ENCODE data around the gene RHBDF1. TPM values are rescaled to one million over a fixed set of nuclear protein-coding genes. Genes with fewer than 3 reads are reported as not detected.

RHBDF1 gene
- total and polyA plus RNA-seq, 10 of the 15 experiments (the other 5 are each of a cell fraction or from before 2014, with no cell fraction given) = 0.04 to 0.85 (median 0.36) TPM; not detected in 3

- TF ChIP-seq SKIL (IDR thresholded peaks at IDR 0.05; ENCODE audit: low read depth, poor library complexity, severe bottlenecking) (no peak), SREBF2 (IDR thresholded peaks at IDR 0.05; ENCODE audit: low read length) (no peak), CEBPB (IDR thresholded peaks at IDR 0.05; ENCODE audit: borderline replicate concordance in 1 of 2, low read depth in 2 of 2, low read length in 2 of 2) (no peak), RUNX3 (IDR thresholded peaks at IDR 0.05; ENCODE audit: low read length) (no peak)
These were observed 5.1 kb downstream of the RHBDF1 start (continued) for GRCh38 chr16:67183-67791.

- Histone ChIP-seq H3K36me3 (ENCODE audit: control insufficient read depth in 2 of 2, insufficient read depth in 2 of 2, low read length in 1 of 2) (no peaks in the 10 kb centered on the region), H3K27me3 (replicated peaks in 1 of 2; ENCODE audit: control insufficient read depth in 2 of 2, insufficient read depth in 2 of 2, low read length in 1 of 2) (peaks cover 0 to 4% of the 10 kb centered on the region in 2 experiments; a peak in 3 of 4 replicates), H3K27ac (ENCODE audit: control insufficient read depth, insufficient read depth) (no peak overlapping the region), H3K79me2 (ENCODE audit: control insufficient read depth, insufficient read depth, low read length) (no peaks in the 10 kb centered on the region), H3K4me1 (ENCODE audit: control insufficient read depth, insufficient read depth, low read length) (no peaks in the 10 kb centered on the region), H3K4me2 (ENCODE audit: control insufficient read depth, insufficient read depth) (no peak overlapping the region), H3K9ac (ENCODE audit: control insufficient read depth, insufficient read depth, low read length) (no peak overlapping the region), H3K9me3 (replicated peaks; ENCODE audit: control insufficient read depth, insufficient read depth, low read length) (no peaks in the 10 kb centered on the region), H2AFZ (ENCODE audit: control insufficient read depth, low read depth, low read length) (no peak overlapping the region), H3K4me3 (no peak overlapping the region), H4K20me1 (ENCODE audit: control insufficient read depth, insufficient read depth) (no peaks in the 10 kb centered on the region)
- SMC1A ChIA-PET (ENCODE audit: uncharacterized antibody, unreplicated experiment) = interaction anchor here (0.6 to 6.4 kb wide), 13 partner anchors 11 to 173 kb away, joined by 3 to 77 read pairs (median 5); partner anchors contain the start of gene MPG
- ATAC-seq (no peak), FAIRE-seq (no peak), DNase-seq (ENCODE audit: low read depth, low spot score) (no peak)
- CTCF ChIA-PET = interaction anchor here (0.8 to 14.2 kb wide), 17 partner anchors 8 to 296 kb away, joined by 3 to 319 read pairs (median 7); partner anchors contain the start of genes MPG, POLR3K and SNRNP25
- no TSS peak for BruUV-seq (replicated peaks)
- intact Hi-C loops (cut with micrococcal nuclease; ENCODE audit: unreplicated experiment) = no loop called here
- TF ChIP-seq MEF2A (IDR thresholded peaks at IDR 0.05; ENCODE audit: insufficient read depth, low read depth, low read length) = no peak
- no peak for TF ChIP-seq SREBF2 (IDR thresholded peaks at IDR 0.05; ENCODE audit: low read length)
- TF ChIP-seq KLF5 (IDR thresholded peaks at IDR 0.05; ENCODE audit: partially characterized antibody) = no peak
- TF ChIP-seq ZZZ3 (IDR thresholded peaks at IDR 0.05; ENCODE audit: control insufficient read depth, insufficient read length, low read depth) = no peak
- TF ChIP-seq YBX1 (IDR thresholded peaks at IDR 0.05) = no peak
- TF ChIP-seq NFYA (IDR thresholded peaks at IDR 0.05; ENCODE audit: borderline replicate concordance, low read depth, low read length) = no peak
- no peak for TF ChIP-seq CHD1 (IDR thresholded peaks at IDR 0.05; ENCODE audit: low read depth, low read length)
- no peak for TF ChIP-seq RB1 (IDR thresholded peaks at IDR 0.05; ENCODE audit: borderline replicate concordance)
- TF ChIP-seq HDAC6 (IDR thresholded peaks at IDR 0.05; ENCODE audit: unreplicated experiment) = no peak
- TF ChIP-seq SIX5 (IDR thresholded peaks at IDR 0.05; ENCODE audit: low read depth, low read length, severe bottlenecking) = no peak
- no peak for TF ChIP-seq ZBED1 (IDR thresholded peaks at IDR 0.05; ENCODE audit: borderline replicate concordance)
- no peak for TF ChIP-seq SMARCA5 (IDR thresholded peaks at IDR 0.05)
- no peak for TF ChIP-seq NR2C2 (IDR thresholded peaks at IDR 0.05; ENCODE audit: borderline replicate concordance, control insufficient read depth, insufficient read length, low read depth)
- no peak for TF ChIP-seq BRCA1 (IDR thresholded peaks at IDR 0.05; ENCODE audit: low read depth, low read length)
- TF ChIP-seq SUZ12 (IDR thresholded peaks at IDR 0.05; ENCODE audit: unreplicated experiment) = no peak
- no peak for TF ChIP-seq POLR2AphosphoS2 (IDR thresholded peaks at IDR 0.05; ENCODE audit: low read depth, low read length)
- TF ChIP-seq PAX8 (IDR thresholded peaks at IDR 0.05) = no peak
- TF ChIP-seq MYB (IDR thresholded peaks at IDR 0.05; ENCODE audit: borderline replicate concordance, low read depth, low read length) = no peak
- WGBS (ENCODE audit: insufficient coverage, insufficient replicate concordance, low lambda C conversion rate, missing lambda C conversion rate) = 31% methylated on average over 13 of the region's 13 CpGs
- in situ Hi-C loops (cut with MboI) = no loop called here
- RAD21 ChIA-PET (ENCODE audit: unreplicated experiment) = interaction anchor here (1.0 to 6.5 kb wide), 10 partner anchors 9 to 295 kb away, joined by 3 to 132 read pairs (median 6); partner anchors contain the start of genes POLR3K and SNRNP25
- POLR2A ChIA-PET = interaction anchor here (0.6 to 2.7 kb wide), 4 partner anchors 17 to 40 kb away, joined by 3 to 18 read pairs (median 4); no protein-coding TSS in a partner anchor
These were observed 5.9 kb downstream of the RHBDF1 start for GRCh38 chr16:66309-67182.
